Measurements from ENCODE around the gene IRF4.
"Not testable (repeated sequence)": the region's sequence is repeated elsewhere in the genome, so short reads cannot be mapped to it uniquely, and the experiment has no call there.

The IRF4 gene

GRCh38 chr6:366389-367297, 24.9 kb upstream of the IRF4 start:
- no peak for FAIRE-seq

GRCh38 chr6:367298-367794, 24.2 kb upstream of the IRF4 start:
- no peak for FAIRE-seq

- FAIRE-seq, result no peak
Measured at GRCh38 chr6:367891-368630, 23.5 kb upstream of the IRF4 start.

GRCh38 chr6:369559-370431, 21.8 kb upstream of the IRF4 start:
- FAIRE-seq, result no peak

- no peak for FAIRE-seq
Measured at GRCh38 chr6:370555-370954, 21.0 kb upstream of the IRF4 start.

- FAIRE-seq, result not testable (repeated sequence)
Measured at GRCh38 chr6:371851-372250, 19.7 kb upstream of the IRF4 start.

GRCh38 chr6:372336-372911, 19.1 kb upstream of the IRF4 start:
- no peak for FAIRE-seq

GRCh38 chr6:373031-373430, 18.5 kb upstream of the IRF4 start:
- FAIRE-seq, result no peak

GRCh38 chr6:373773-374724, 17.5 kb upstream of the IRF4 start:
- no peak for FAIRE-seq

- FAIRE-seq, result no peak
Measured at GRCh38 chr6:374956-375355, 16.6 kb upstream of the IRF4 start.

- no peak for FAIRE-seq
Measured at GRCh38 chr6:376827-377640, 14.5 kb upstream of the IRF4 start.

- FAIRE-seq, result not testable (repeated sequence)
Measured at GRCh38 chr6:377641-378020, 13.9 kb upstream of the IRF4 start.

GRCh38 chr6:378090-378957, 13.2 kb upstream of the IRF4 start:
- no peak for FAIRE-seq

- FAIRE-seq, result no peak
Measured at GRCh38 chr6:378958-379409, 12.6 kb upstream of the IRF4 start.

- FAIRE-seq, result no peak
Measured at GRCh38 chr6:379410-380181, 12.0 kb upstream of the IRF4 start.

- no peak for FAIRE-seq
Measured at GRCh38 chr6:380234-381218, 11.0 kb upstream of the IRF4 start.

Measured in TTC549 (cell line).